Stimulated activated naive CD4-positive, alpha-beta T cell treated with Interleukin-2 at 50 U/mL for 16 hours (primary cell): Measurements from ENCODE around the gene DNAJC6.
"Not testable (repeated sequence)": the region's sequence is repeated elsewhere in the genome, so short reads cannot be mapped to it uniquely, and the experiment has no call there.

Source experiments
- DNase-seq: peaks from one replicate; lab custom pipeline; 2025; lab: John Stamatoyannopoulos, UW

Gene DNAJC6

DNA sequence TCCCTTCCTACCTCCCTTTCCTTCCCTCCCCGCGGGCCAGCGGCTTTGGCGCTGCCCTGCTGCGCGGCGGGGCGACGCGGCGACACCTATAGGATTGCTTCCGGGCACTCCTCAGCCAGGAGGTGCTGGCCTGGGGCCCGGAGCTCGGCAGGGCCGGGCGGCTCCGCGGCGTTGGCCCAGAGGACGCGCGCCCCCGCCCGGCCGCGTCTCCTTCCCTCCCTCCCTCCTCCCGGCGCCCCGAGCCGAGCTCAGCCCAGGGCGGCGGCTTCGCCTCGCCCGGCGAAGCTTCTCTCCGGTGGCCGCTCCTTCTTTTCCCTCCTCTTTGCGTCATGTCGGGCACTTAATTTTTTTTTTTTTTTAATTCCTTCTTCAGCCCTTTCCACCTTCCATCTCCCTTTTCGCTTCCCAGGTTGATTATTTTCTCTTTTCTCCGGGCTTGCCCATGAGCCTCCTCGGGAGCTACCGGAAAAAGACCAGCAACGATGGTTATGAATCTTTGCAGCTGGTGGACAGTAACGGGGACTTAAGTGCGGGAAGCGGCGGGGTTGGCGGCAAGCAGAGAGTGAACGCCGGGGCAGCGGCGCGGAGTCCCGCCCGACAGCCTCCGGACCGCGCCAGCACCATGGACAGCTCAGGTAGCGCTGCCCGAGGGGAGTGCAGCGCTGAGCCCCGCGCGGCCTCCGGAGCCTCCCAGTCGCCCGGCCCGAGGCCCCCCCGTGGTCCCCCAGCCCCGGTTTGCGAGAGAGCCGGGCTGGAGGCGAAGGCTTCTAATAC, at the start of gene DNAJC6:
Gene DNAJC6, plus strand, starts transcription at position 240 of the 774 bp plus-strand sequence. Its CDS starts 203 bp downstream, at position 443.
- DNase-seq = peak; percentile 13

- DNase-seq = no peak
These were observed 49.5 kb upstream of the DNAJC6 start for GRCh38 chr1:65259816-65260215.

- DNase-seq = no peak
These were observed 48.4 kb upstream of the DNAJC6 start for GRCh38 chr1:65260851-65261473.

DNA sequence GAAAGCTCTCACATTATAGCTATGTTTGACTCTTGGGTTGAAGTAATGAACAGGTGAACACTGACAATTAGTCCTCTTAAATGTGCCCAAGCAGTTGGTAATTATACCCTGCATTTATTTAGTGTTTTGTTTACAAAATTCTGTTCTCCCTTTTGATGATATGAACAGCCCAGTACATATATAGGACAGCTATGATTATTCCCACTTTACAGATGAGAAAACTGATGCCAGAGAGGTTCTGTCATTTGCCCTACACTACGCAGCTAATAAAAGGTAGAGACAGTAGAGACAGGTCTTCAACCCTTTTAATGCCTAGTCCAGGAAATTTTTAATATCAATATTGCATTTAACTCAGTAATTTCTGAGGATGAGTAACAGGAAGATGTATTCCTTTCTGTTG, 46.1 kb upstream of the DNAJC6 start:
- no peak for DNase-seq

DNA sequence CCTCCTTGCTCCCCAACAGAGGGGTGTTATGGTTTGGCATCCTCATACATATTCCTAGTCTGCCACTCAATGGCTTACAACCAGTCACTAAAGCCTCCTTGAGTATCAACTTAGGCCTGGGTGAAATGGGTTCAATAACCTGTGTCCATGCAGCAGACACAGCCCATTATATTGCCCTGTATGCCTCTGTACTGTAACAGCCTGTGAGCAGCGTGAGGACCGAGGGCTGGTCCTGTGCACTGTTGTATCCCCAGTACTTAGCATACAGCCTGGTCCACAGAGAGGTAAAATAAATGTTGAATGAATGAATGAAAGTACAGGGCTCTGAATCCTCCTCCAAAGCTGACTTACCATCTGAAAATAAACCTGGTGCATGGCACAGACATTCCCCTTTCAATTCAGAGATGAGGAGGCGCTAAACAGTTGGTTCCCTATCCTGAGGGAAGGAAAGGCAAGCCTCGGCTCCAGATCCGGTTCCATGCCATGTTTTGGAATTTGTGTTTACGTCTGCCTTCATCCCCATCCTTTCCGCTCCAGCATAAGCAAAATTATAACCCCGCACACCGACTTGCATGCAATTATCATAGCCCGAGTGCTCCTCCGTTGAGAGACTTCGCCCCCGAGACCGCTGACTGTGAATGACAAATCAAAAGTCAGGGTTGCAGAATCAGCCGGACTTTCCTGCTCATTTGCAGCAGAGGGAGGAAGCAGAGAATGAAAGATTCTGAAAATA, 45.0 kb upstream of the DNAJC6 start:
- DNase-seq = no peak

- DNase-seq = no peak
These were observed 44.1 kb upstream of the DNAJC6 start for GRCh38 chr1:65265296-65265650.

DNA sequence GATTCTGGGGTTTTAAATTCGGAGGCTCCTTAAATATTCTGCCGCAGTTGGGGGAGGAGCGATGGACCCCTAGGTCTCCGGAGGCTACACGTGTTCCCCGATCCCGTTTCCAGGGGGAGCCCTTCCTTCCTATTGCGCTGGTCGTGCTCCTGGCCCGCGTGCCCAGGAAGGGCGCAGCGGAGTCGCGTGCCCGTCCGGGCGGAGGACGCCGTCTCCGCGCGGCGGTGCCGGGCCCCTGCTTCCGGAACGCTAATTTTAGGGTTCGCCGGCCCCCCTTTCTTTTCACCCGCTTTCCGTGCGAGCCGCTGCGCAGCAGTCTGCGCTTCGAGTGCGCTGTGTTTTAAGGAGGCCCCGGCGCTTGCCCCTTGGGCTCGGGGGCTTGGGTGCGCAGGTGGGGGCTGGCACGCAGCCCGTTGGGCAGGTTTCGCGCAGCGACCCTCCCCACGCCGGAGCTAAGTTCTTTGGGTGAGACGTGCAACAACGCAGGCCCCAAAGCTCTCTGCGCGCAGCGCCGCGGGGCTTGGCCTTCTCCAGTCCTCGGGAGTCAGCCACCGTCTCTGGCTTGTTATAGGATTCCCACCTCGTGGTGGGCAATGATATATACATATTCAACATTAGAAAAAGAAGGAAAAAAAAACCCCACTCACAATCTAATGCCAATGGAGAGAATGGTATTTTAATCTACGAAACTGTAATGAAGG, 43.5 kb upstream of the DNAJC6 start:
- peak; percentile 27 for DNase-seq

DNA sequence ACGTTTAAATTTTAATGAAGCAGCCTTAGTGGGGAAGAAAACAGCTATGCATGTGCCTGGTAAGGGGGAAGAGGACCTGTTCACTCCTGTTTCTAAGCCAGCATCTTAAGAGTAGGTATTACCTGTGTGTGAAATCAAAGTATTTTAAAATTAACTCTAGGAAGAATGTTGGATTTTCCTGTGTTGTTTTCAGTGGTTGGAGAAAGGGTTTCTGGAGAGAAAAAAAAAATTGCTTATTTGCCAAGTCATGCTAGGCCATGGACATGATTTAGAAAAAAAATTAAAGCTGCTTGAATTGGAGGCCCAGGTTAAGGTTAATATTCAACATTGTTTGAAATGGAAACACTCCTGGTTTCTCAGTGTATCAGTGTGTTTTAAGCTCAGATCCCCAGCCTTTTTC, 42.9 kb upstream of the DNAJC6 start:
- no peak for DNase-seq

DNA sequence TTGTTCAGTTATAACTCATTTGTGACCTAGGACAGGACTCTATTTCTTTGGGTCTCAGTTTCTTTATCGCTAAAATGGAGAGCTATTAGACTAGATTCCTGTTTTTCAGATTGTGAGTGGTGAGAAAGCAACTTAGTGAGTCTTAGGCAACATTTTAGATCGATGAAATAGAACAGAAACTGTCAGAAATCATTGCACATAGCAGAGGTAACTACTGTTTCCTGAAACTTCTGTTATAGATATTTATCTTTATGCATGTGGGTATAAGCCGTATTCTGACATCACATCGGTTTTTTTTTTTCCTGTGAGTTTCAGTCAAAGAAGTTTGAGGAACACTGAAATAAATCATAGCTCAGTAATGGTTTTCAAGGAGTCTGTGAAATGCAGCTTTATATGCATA, 42.1 kb upstream of the DNAJC6 start:
- no peak for DNase-seq

DNA sequence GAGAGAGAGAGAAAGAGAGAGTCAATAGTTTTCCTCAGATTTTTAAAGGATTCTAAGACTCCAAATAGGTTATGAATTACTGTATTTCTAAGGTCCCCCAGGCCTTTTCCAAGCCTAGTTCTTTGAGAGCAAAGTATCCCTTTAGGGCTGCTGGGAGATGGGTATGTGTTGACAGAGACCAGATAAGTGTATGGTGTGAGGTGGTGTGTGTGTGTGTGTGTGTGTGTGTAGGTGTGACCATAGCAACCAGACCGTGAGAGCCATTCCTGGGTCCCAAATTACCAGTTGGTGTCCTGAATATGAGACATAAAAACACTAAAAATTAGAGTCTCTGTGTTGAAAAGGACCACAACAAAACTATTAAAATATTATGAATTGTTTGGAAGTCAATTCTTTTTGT, 41.7 kb upstream of the DNAJC6 start:
- no peak for DNase-seq

GRCh38 chr1:65269612-65270011, 39.7 kb upstream of the DNAJC6 start:
- DNase-seq = no peak

DNA sequence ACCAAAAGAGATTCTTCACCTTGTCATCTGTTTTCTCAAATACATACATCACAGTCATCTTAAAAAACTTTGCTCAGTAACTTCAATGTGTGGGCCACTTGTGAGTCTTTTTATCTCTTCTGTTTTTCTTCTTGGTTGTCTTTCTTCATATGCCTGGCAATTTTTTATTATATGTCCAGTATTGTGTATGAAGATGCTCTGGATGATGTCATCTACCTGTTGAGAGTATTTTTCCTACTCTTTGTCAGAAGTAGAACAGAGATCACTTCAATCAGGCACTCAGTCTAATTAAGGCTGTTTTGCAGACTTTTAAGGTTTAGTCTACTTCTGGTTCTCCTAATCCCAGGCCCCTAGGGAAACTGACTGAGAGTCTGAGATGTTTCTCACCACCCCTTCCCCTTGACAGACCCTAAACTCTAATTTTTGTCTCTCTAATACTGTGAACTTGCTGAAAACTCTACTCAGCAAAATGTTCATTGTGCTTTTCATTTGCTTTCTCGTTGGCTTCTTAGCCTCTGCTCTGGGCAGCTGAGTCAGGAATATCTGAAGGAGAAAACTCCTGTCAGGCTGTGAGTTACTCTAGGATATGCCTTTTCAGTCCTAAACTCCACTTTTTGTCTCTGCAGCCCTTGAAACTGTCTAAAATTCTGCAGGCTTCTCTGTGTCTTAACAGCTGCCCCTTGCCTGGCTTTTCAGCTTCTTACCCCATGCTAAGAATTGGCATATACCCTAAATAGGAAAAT, 33.0 kb upstream of the DNAJC6 start:
- DNase-seq = no peak

GRCh38 chr1:65277605-65278347, 31.6 kb upstream of the DNAJC6 start:
- no peak for DNase-seq

DNA sequence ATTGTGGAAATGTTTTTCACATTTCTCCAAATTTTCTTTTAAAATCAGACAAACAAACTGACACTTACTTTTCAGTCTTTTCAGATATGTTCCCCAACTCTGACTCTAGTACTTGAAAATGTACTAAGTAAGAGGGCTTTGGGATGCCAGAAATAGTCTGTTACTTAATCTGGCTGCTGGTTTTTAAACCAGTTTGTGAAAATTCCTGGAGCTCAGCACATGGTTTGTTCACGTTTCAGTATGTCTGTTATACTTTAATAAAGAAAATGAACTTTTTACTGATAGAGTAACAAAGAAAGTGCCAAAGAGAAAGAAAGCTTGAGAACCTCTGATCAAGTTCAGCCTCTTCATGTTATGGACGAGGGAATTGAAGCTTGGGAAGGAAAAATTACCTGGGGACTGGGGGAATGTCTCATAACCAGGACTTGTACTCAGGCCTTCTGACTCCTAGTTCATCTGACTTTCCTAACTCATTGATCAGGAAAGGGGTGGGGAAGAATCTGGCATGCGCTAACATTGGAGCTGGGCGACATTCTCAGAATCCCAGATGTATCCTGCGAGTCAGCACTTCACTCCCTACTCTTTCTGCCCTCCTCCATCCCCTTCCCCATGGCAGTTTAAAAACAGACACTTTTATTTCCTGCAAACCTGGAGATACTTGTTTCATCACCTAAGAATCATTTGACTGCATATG, 30.8 kb upstream of the DNAJC6 start:
- DNase-seq = no peak

DNA sequence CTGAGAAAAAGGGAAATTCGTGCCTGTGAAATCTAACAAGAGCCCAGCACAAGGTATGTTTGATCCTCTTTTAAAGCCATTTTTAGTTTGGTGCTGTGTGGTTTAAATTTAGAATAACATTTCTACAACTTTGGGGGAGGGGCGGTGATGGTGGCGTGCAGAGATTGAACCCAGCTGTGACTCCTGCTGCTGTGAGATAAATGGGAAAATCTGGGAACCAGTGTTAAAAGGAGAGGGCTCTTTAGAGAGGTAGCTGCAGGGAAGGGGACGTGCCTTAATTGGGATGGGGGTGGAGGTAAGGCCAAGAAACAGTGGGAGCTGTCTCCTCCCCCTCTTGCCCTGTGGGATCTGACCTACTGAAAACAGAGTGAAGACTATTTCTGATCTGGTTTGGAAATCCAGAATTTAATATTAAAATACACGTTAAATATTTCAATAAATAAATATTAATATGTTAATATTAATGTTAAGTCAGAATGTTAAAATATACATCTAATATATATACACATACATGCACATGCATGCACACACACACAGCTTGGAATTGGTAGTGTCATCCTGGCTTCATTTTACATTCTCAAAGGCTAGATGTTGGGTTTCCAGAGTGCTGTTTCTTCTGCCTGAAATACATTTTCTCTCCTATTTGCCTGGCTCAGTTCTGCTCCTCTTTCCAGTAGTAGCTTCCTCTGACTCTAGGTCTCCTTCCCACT, 30.1 kb upstream of the DNAJC6 start:
- DNase-seq = no peak

GRCh38 chr1:65281846-65282245, 27.5 kb upstream of the DNAJC6 start:
- DNase-seq = no peak

DNA sequence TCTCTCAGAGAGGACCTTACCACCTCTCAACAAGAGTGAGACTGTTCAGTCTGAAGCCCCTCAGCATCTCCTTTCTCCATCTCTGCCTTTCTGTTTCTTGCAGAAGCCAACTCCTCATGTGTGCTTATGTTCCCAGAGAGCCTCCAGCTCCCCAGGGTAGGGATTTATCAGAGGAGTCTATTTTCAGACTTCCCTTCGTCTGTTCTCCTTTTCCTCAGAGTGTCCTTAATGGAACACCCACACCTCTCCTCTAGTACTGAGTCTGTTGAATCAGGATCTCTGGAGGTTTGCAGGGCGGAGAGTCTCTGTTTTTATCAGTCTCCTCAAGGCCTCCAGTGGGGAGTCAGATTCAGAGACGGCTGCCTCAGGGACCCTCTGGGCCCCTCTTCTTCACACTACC, 25.1 kb upstream of the DNAJC6 start:
- DNase-seq = no peak

DNA sequence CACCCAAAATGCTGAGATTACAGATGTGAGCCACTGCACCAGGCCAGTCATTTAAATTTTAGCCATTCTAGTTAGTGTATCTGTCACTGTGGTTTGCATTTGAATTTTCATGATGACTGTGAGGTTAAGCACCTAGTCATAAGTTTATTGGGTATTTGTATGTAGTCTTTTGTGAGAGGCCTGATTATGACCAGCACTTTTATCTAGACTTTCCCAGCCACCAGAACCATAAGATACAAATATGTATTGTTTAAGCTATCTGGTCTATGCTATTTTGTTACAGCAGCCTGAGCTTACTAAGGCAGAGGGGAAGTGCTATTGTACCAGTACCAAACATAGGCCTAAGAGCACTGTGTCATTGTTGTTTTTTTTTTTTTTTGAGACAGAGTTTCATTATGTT, 19.9 kb upstream of the DNAJC6 start:
- DNase-seq = no peak

- not testable (repeated sequence) for DNase-seq
These were observed 17.5 kb upstream of the DNAJC6 start for GRCh38 chr1:65291818-65292217.
